GM18951 (cell line): ENCODE measurements around the gene LDB2.
"Not testable (repeated sequence)": the region's sequence is repeated elsewhere in the genome, so short reads cannot be mapped to it uniquely, and the experiment has no call there.

Experiments
- POLR2A ChIP-seq: IDR thresholded peaks from 4 replicates; pipeline ENCODE4 v1.6.1; 2011; ENCODE audit warnings: mild to moderate bottlenecking; ENCODE audit not compliant: insufficient read length, insufficient read depth; ENCODE audit errors: extremely low read depth
- in situ Hi-C: fragments of 300-500 bp; cut with MboI; formaldehyde crosslinking; loops from one replicate; pipeline ENCODE4 v1.12.0; 2022; ENCODE audit warnings: low sequenced_read_pairs, mixed read lengths, inconsistent platforms; ENCODE audit not compliant: unreplicated experiment

Gene LDB2

DNA sequence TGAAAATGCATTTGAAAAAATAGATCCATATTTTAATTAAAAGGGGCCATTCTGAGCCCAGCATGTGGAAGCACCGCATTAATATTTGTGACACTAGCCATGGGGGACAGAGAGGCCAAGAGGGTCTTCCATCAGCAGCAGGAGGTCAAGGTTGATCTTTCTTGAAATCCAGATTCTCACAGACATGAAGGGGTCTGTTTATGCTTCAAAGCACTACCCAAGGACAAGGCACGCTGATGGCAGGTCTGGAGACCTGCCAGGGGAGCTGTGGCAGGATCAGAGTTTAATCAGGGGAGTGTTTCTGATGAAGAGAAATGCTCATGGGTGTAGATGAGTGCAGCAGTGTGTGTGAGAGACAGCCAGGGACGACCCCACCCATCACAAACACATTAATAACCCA is 243.3 kb downstream of the LDB2 start:
- in situ Hi-C loops: no loop called here
- no peak for TF ChIP-seq POLR2A

DNA sequence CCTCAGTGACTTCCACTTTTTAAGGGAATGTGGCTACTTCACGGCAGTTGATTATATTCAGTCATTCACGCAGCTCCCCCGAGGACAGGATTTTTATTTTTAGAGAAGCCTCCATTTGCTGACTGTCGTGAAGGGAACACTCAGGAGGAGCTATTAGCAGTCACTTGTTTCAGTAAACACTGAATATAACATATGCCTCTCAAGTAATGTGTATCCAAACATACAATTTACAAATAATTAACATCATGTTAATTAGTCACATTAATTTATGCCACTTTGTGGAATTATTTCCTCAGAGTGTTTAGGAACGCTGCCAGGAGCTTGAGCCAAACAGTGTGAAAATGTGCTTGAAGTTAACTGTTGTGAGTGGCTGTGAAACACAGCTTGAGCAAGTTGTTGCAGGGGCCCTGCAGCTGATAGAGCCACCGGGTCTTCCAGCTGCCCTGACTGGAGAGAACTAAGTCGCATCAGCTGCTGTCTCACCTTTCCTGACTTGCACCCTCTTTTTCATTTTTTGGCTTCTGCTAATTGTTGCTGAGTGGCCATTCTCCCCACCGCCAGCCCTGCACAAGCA is 245.6 kb downstream of the LDB2 start:
- no peak for TF ChIP-seq POLR2A

DNA sequence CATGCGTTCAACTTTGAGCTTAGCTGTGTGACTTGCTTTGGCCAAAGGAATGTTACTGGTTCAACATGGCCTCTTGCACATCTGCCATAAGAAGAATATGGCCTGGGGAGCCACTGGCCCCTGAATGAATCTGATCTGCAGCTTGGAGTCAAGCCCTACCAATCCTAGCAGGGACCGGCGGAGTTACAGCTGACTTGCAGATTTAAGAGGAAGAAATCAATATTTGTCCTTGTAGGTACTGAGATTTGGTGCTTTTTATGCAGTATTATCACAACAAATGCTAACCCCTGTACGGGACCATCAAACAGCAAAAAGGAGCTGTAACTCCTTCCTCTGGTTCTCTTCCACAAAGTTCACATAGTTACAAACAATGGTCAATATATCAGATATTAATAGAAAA is 252.0 kb downstream of the LDB2 start:
- in situ Hi-C loops: no loop called here
- TF ChIP-seq POLR2A: no peak

More for the DNA sequence above, 245.6 kb downstream of the LDB2 start:
- in situ Hi-C loops: no loop called here

DNA sequence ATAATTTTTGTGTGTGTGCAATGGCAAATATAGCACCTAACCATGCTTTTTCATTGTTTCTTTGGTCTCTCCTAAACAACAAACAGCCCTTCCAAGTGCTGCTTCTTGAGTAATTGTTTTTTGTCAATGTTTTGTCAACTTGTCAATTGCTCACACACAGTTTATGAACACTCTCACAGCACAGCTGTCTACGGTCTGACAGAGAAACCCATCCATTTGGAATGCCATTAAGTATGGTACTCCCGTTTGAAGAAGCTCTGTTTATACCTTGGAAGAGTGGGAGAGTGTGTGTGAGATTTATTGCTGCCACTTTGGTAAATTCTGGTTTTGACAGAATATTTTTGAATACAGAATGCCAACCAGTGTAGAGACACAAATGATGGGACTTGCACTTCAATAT is 254.6 kb downstream of the LDB2 start:
- no peak for TF ChIP-seq POLR2A
- in situ Hi-C loops: no loop called here

DNA sequence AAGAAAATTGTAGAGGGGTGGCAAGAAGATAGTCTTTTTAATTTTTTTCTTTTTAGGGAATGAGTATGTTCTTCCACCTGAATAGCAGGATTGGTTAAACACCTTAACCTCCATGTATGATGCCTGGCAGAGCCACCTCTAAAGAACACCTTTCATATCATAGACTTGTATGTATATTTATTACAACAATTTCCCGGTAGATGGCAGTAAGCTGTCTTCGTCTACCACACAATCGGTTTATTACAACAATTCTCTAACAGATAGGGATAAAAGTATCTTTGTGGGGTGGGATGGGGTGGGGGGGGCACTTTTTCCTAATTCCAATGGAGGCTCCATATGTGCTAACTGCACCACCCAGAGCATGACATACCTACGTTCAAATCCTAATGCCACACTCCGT is 255.5 kb downstream of the LDB2 start:
- in situ Hi-C loops: no loop called here
- no peak for TF ChIP-seq POLR2A

DNA sequence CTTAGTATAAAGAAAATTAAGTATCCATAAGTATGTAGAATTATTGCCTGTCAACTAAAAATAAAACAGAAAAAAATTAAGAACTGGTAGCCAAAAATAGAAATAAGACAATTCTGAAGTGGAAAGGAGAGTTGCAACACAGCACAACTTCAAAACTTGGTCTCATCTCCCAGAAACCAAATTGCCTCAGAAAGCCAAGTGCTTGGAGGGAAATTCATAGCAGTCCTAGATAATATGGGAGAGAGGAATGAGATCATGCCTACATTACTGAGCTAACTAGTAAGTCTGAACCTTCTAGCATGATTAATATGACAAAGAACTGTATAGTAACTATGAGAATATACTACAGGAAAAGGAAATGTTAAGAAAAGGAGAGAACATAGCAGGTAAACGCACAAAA is 256.5 kb downstream of the LDB2 start:
- TF ChIP-seq POLR2A: no peak
- in situ Hi-C loops: no loop called here

DNA sequence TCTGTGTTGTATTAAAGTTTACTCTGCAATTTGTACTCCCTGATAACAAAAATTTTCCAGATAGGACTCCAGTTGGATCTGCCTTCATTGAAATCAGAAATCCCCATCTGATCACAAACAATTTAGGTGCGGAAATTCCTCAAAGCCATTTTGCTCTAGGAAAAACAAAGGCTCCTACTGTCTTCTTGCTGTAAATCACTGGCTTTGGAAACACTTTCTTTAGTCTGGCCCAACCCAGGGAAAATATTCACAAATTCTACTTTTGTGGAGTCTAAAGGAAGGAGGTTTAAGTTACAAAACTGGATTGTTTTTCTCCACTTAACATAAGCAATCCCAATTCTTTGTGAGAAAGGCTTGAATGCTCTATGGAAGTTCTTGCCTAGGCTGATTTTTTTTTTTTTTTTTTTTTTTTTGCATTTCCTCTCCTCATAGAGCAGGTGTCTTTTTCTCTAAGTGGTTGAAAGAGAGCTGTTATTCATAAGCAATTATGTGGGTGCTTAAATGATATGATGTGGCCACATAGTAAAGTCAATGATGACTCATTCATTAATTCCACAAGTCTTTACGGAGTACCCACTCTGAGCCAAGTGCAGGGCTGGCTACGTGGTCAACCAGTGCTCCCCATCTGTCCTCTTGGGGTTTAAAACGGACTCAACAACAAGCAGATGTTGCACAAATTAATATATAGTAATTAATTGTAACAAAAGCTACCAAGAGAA is 261.4 kb downstream of the LDB2 start:
- in situ Hi-C loops: no loop called here
- TF ChIP-seq POLR2A: no peak

DNA sequence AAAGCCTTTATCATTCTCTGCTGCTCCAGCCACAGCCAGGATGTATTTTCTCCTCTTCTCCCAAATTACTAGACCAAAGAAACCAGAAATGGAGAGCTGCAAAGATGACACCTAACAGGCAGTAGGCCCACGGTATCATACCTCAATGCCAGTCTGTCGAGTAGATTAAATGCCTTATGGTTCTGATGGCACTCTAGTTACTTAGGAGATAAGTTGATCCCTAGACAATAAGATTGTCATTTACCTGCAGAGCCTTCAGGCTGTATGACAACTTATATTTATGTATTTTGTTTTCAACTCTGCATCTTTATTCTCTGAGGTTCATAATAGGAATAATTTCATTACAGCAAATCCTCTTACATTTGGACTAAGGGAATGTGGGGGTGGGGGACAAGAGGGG is 262.1 kb downstream of the LDB2 start:
- in situ Hi-C loops: no loop called here
- no peak for TF ChIP-seq POLR2A

DNA sequence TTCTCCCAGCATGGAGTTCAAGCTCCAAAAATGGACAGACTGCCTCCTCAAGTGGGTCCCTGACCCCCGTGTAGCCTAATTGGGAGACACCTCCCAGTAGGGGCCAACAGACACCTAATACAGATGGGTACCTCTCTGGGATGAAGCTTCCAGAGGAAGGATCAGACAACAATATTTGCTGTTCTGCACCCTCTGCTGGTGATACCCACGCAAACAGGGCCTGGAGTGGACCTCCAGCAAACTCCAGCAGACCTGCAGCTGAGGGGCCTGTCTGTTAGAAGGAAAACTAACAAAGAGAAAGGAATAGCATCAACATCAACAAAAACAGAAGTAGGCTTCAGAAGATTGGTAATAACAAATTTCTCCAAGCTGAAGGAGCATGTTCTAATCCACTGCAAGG is 269.2 kb downstream of the LDB2 start:
- in situ Hi-C loops: not testable (repeated sequence)

DNA sequence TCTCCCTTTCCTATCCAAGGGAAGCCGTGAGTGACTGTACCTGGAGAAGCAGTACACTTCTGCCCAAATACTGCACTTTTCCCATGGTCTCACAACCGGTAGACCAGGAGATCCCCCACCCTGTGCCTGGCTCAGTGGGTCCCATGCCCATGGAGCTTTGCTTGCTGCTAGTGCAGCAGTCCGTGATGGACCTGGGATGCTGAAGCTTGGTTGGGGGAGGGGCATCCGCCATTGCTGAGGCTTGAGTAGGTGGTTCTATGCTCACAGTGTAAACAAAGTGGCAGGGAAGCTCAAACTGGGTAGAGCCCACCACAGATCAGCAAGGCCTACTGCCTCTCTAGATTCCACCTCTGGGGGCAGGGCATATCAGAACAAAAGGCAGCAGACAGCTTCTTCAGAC is 269.6 kb downstream of the LDB2 start:
- in situ Hi-C loops: not testable (repeated sequence)

DNA sequence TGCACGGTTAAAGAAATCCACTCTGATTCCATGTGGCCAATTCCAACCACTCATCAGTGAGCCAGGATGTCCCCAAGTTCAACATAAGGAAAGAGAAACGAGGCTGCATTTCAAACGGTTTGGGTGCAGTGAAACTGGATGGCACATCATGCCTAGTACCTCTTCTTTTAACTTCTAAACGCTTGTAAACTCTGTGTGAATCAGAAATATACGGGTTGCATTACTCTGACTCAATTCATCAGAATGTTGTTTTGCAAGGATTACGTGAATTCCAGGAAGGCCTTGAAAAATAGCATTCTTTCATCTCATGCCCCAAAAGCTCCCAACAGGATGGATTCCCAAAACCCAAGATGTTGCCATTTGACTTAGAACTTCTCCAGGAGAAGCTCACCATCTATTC is 270.4 kb downstream of the LDB2 start:
- in situ Hi-C loops: no loop called here

DNA sequence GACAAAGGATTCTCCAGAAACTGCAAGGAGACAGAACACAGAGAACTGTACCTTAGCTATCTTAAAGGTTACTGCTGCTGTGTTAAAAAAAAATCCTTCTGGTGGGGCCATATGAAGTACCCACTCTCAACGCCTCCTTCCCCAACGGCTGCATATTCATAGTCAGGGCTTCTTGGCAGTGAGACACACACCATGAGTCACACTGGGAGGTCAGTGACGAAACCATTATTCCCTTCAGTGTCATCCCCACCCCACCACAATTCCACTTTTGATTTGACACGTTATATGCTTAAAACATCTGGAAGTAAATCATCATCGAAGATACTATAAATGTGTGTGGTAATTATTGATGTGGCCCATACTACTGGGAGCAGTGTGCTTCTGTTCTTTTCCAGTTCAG is 271.5 kb downstream of the LDB2 start:
- in situ Hi-C loops: no loop called here
- TF ChIP-seq POLR2A: no peak

More for the DNA sequence above, 270.4 kb downstream of the LDB2 start:
- TF ChIP-seq POLR2A: no peak

DNA sequence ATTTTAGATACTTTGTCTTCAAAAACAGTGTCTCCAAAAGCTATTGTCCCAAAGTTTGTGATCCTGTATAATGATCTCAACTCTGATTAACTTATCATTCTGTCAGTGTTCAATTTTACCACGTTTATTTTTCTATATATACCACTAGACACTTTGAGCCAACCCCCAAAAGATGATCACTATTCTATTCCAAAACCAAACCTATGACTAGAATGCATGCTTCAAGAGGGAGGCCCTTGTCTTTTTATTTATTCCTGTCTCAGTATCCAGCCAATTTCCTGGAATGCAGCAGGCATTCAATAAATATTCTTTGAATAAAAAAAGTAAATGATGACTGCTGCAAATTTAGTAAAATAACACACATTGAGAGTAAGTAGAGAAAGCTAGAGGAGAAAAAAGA is 275.6 kb downstream of the LDB2 start:
- TF ChIP-seq POLR2A: no peak
- in situ Hi-C loops: no loop called here

DNA sequence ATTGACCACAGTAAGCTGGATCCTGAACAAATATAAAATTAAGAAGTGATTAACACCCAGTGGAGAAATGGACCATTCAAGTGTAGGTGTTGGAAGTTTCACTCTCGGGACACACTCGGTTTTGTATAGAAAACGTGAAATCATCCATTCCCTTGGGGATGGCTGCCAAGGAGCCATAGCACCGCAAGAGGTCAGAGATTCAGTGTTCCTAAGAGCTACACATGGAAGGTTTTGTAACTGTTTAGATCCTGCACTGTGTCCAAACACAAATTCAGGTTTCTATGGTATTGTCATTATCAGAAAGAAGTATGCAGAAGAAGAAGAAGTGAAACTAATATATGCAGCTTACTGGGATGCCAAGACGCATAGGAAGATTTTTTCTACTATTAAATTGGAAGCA is 281.0 kb downstream of the LDB2 start:
- in situ Hi-C loops: no loop called here
- TF ChIP-seq POLR2A: no peak

DNA sequence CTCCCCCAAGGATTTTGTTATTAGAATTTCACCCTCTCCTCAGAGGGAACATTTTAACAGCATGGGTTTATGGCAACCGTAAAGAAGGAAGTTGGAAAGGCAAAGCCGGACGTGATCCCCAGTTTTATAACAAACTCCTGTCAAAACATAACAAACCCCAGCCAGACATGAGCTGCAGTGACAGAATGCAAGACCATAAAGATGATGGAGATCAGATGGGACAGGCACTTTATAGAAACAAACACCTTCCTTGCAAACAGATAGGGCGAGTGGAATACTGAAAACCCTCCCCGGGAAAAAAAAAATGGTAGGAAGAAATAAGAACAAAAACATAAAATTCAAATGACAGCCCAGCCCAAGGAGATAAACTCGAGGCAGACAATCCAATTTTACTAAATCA is 281.4 kb downstream of the LDB2 start:
- TF ChIP-seq POLR2A: no peak

More for the DNA sequence above, 281.4 kb downstream of the LDB2 start:
- in situ Hi-C loops: no loop called here
